Measurements from ENCODE around the gene MIX23. TPM values are rescaled to one million over a fixed set of nuclear protein-coding genes. Genes with fewer than 3 reads are reported as not detected.

MIX23 gene
- total RNA-seq, 1 experiment from 2014 or later = 76.2 TPM

DNA sequence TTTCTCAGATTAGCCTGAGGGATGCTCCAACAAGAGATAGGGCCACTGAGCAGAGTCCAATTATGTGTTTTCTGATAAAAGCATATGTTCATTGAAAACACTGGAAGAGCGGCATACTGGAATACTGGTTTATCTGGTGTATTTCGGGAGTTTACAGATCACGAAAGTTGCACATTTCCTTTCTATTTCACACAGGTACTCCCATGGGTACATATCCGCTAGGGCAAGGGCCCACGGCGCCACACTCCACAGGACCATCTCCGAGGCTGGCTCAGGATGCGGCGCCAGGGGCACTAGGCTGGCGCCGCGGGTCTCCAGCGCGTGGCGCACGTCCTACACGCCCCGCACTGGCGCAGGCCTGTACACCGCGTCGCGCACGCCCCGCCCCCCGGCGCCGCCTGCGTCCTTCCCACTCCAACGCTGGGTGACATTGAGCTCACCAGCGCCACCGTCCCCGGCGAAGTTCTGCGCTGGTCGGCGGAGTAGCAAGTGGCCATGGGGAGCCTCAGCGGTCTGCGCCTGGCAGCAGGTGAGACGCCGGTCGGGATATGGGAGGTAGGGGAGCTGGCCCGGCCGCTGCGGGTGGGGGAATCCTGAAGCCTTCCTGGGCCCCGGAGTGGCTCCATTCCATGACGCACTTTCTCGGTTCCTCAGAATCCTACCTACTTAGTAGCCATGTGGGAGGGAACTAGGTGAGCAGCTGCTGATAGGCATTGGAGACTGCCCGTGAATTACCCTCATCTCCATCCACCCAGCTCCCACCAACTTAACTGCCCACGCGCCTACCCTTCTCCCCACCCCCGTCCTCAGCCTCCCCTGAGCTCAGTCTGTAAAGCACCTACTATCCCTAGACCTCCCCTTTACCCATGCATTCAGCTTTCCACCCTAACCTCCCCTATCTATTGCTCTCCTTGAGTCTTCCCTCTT is 1.0 kb upstream of the MIX23 start, which contains the start of gene FAM162A (continued):
- TF ChIP-seq, protein P1, sequence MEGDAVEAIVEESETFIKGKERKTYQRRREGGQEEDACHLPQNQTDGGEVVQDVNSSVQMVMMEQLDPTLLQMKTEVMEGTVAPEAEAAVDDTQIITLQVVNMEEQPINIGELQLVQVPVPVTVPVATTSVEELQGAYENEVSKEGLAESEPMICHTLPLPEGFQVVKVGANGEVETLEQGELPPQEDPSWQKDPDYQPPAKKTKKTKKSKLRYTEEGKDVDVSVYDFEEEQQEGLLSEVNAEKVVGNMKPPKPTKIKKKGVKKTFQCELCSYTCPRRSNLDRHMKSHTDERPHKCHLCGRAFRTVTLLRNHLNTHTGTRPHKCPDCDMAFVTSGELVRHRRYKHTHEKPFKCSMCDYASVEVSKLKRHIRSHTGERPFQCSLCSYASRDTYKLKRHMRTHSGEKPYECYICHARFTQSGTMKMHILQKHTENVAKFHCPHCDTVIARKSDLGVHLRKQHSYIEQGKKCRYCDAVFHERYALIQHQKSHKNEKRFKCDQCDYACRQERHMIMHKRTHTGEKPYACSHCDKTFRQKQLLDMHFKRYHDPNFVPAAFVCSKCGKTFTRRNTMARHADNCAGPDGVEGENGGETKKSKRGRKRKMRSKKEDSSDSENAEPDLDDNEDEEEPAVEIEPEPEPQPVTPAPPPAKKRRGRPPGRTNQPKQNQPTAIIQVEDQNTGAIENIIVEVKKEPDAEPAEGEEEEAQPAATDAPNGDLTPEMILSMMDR (IDR thresholded peaks at IDR 0.05 in 2 of 3, conservative IDR thresholded peaks at IDR 0.05 in 1 of 3; ENCODE audit: borderline replicate concordance in 1 of 3, insufficient read depth in 1 of 3, low read depth in 2 of 3, low read length in 2 of 3) = peak; percentile 52 to 69 (median 58)

DNA sequence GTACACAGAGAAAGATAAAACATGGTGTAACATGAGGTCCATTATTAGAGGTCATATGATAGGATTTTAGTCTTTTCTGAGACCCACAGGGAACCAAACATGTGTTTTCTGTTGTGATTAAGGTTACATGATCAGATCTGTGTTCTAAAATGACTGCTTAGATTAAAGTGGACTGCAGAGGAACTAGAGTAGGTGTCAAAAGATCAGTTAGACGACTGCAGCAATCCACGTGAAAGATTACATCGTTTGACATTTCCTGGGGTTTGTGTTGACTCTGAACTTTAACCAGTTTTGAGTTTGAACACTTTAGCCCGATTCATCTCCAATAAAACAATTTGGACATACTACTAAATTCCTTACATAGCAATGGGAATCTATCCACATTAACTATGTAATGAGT is 5.1 kb downstream of the MIX23 start:
- Histone ChIP-seq H3K27me3 (ENCODE audit: insufficient read depth, low read length) (no peaks in the 10 kb centered on the region), H3K4me1 (ENCODE audit: control insufficient read depth in 1 of 2, insufficient read depth in 2 of 2, low read length in 2 of 2) (peaks cover 2 to 7% of the 10 kb centered on the region in 2 experiments; a peak in 3 of 4 replicates), H3K9me3 (ENCODE audit: control insufficient read depth in 1 of 2, insufficient read depth in 1 of 2, low read depth in 1 of 2, low read length in 2 of 2) (no peaks in the 10 kb centered on the region), H3K79me2 (ENCODE audit: insufficient read depth, low read length) (peaks cover 100% of the 10 kb centered on the region), H3K9me2 (ENCODE audit: insufficient read depth) (no peaks in the 10 kb centered on the region), H3K27ac (ENCODE audit: low read depth, low read length) (no peak overlapping the region), H3K4me2 (ENCODE audit: low read length) (no peak overlapping the region), H4K20me1 (ENCODE audit: insufficient read depth) (no peaks in the 10 kb centered on the region), H3K9ac (ENCODE audit: low read length) (no peak overlapping the region), H2AFZ (ENCODE audit: low read depth, low read length, poor library complexity, severe bottlenecking) (no peak overlapping the region), H3K4me3 (replicated peaks in 1 of 2; ENCODE audit: low read depth in 1 of 2, low read length in 2 of 2) (no peak overlapping the region), H3K36me3 (ENCODE audit: control insufficient read depth in 1 of 2, insufficient read depth in 2 of 2, low read length in 2 of 2) (peaks cover 0 to 7% of the 10 kb centered on the region in 2 experiments; a peak in 1 of 4 replicates)
- TF ChIP-seq, protein P1 (IDR thresholded peaks at IDR 0.05 in 2 of 3, conservative IDR thresholded peaks at IDR 0.05 in 1 of 3; ENCODE audit: borderline replicate concordance in 1 of 3, insufficient read depth in 1 of 3, low read depth in 2 of 3, low read length in 2 of 3) = no peak
- TF ChIP-seq MAX (IDR thresholded peaks at IDR 0.05) (no peak), SIN3A (IDR thresholded peaks at IDR 0.05; ENCODE audit: low read depth) (no peak), EZH2phosphoT487 (IDR thresholded peaks at IDR 0.05; ENCODE audit: borderline replicate concordance) (no peak), FOSL1 (IDR thresholded peaks at IDR 0.05; ENCODE audit: low read depth) (no peak), ZFX (IDR thresholded peaks at IDR 0.05) (no peak), SP1 (IDR thresholded peaks at IDR 0.05; ENCODE audit: low read depth) (no peak), EGR1 (IDR thresholded peaks at IDR 0.05; ENCODE audit: low read depth) (no peak), CBX3 (IDR thresholded peaks at IDR 0.05; ENCODE audit: low read depth) (no peak), YY1 (IDR thresholded peaks at IDR 0.05; ENCODE audit: extremely low read depth, insufficient replicate concordance, low read depth, low read length) (no peak), JUND (IDR thresholded peaks at IDR 0.05) (no peak), TCF7L2 (IDR thresholded peaks at IDR 0.05; ENCODE audit: borderline replicate concordance, extremely low read depth, insufficient read depth, insufficient read length) (no peak)
- no peak for ATAC-seq
- RAD21 ChIA-PET (ENCODE audit: low non-redundant PET in 1 of 2, low total read pairs in 2 of 2, uncharacterized antibody in 2 of 2, unreplicated experiment in 2 of 2) = no interaction called here
- no peak for DNase-seq (ENCODE audit: low read depth, low spot score)
- intact Hi-C loops (cut with micrococcal nuclease) = no loop called here
- CTCF ChIA-PET = no interaction called here
- POLR2A ChIA-PET = no interaction called here
- no TSS peak for BruUV-seq (replicated peaks)

Data from HCT116 (cell line).